Stimulated activated CD4-positive, alpha-beta T cell treated with anti-CD3 and anti-CD28 coated beads, Interleukin-12 subunit alpha, Interleukin-12 subunit beta, amount 100 ng/mL, for 4 hours (primary cell): ENCODE results near the gene NENF.

Experiments used
- DNase-seq: peaks from one replicate; pipeline ENCODE4 v3.0.0-alpha.2; 2020

The NENF gene

GRCh38 chr1:212432272-212432660 is 454 bp upstream of the NENF start:
- no peak for DNase-seq

- no peak for DNase-seq
Observed at GRCh38 chr1:212433577-212434462, 1.1 kb downstream of the NENF start.

GRCh38 chr1:212434992-212435391 is 2.3 kb downstream of the NENF start:
- no peak for DNase-seq

- no peak for DNase-seq
Observed at GRCh38 chr1:212437179-212437798, 4.6 kb downstream of the NENF start.

- no peak for DNase-seq
Observed at GRCh38 chr1:212438831-212439237, 6.1 kb downstream of the NENF start.

- DNase-seq = no peak
Observed at GRCh38 chr1:212440419-212440818, 7.7 kb downstream of the NENF start.

- DNase-seq = no peak
Observed at GRCh38 chr1:212442408-212442807, 9.7 kb downstream of the NENF start.

- DNase-seq = no peak
Observed at GRCh38 chr1:212446333-212446732, 13.6 kb downstream of the NENF start.

- DNase-seq = no peak
Observed at GRCh38 chr1:212447478-212447877, 14.8 kb downstream of the NENF start.

GRCh38 chr1:212450331-212450881 is 17.7 kb downstream of the NENF start:
- no peak for DNase-seq

GRCh38 chr1:212451416-212452322 is 18.9 kb downstream of the NENF start:
- no peak for DNase-seq

GRCh38 chr1:212452323-212453155 is 19.8 kb downstream of the NENF start:
- no peak for DNase-seq

GRCh38 chr1:212453156-212453857 is 20.6 kb downstream of the NENF start:
- DNase-seq = no peak

- no peak for DNase-seq
Observed at GRCh38 chr1:212454741-212455140, 22.0 kb downstream of the NENF start.

GRCh38 chr1:212455401-212455800 is 22.7 kb downstream of the NENF start:
- DNase-seq = no peak

GRCh38 chr1:212455803-212456528 is 23.2 kb downstream of the NENF start:
- peak; percentile 84 for DNase-seq

- DNase-seq = peak; percentile 45
Observed at GRCh38 chr1:212457740-212458338, 25.1 kb downstream of the NENF start.

GRCh38 chr1:212458817-212459216 is 26.1 kb downstream of the NENF start:
- DNase-seq = no peak

- no peak for DNase-seq
Observed at GRCh38 chr1:212459656-212460055, 26.9 kb downstream of the NENF start.

GRCh38 chr1:212460376-212460775 is 27.7 kb downstream of the NENF start:
- no peak for DNase-seq
